ENCODE measurements around the gene RTKN. TPM values are rescaled to one million over a fixed set of nuclear protein-coding genes. Genes with fewer than 3 reads are reported as not detected.

Gene RTKN
- total and polyA plus RNA-seq, 2 of the 13 experiments (the other 11 are each of a cell fraction or from before 2014, with no cell fraction given): 159 to 166 TPM

DNA sequence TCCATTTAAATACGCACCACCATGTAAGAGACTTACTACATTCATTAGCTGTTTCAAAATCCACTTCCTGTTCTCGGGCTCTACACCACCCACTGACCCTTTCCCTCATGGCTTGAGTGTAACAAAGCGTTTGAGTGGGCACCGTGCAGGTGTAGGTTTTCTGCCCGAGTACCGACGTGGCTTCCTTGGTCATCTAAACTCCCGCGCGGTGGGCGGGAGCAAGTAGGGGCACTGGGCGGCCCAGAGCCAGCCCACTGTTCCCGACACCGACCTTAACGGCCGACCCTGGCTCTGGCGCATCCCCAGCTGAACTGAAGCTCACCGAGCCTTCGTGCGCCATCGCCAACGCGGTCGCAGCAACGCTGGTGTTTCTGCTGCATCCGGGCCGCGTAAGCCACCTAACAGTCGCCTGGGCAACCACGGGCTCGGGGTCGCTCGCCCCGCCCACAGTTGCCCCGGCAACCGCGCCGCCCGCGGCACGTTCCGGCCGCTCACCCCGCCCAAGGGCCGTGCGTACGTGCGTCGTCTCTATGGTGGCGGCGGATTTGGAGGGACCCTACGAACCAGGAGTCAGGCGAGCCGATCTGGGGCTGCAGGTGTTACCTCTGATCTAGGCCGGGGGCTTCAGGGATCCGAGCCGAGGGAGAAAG lies 20.4 kb downstream of the RTKN start, which contains the start of the genes C2orf81 and WDR54:
TSS of gene C2orf81 (minus strand) at position 399 of the 650 bp plus-strand sequence. CDS start at position 340, 59 bp downstream.
TSS of gene WDR54 (plus strand) at position 510 of the 650 bp plus-strand sequence. CDS start 424 bp downstream, outside the sequence.
- intact Hi-C loops (cut with micrococcal nuclease; ENCODE audit: unreplicated experiment): no loop called here
- Histone ChIP-seq H3K4me1 (ENCODE audit: insufficient read depth, low read length) (peaks cover 54% of the 10 kb centered on the region), H2AFZ (ENCODE audit: low read length) (no peak within 1 kb of the TSS), H4K20me1 (ENCODE audit: insufficient read depth, low read length) (peaks cover 15% of the 10 kb centered on the region; the same call in 1 of the 2 replicates), H3K27ac (ENCODE audit: extremely low read length, insufficient read depth, low read length) (no peak within 1 kb of the TSS), H3K36me3 (replicated peaks in 1 of 2; ENCODE audit: control insufficient read depth in 1 of 2, insufficient read depth in 2 of 2, low read length in 2 of 2) (peaks cover 4 to 15% of the 10 kb centered on the region in 2 experiments; a peak in 4 of 5 replicates), H3K79me2 (ENCODE audit: insufficient read depth, low read length) (no peaks in the 10 kb centered on the region), H3K4me3 (replicated peaks in 1 of 3; ENCODE audit: insufficient read depth in 1 of 3, low read depth in 2 of 3, low read length in 3 of 3) (peak within 1 kb of the TSS; percentile 50 to 75 (median 54)), H3K9me3 (ENCODE audit: low read length) (no peaks in the 10 kb centered on the region), H3K27me3 (ENCODE audit: control insufficient read depth in 1 of 2, insufficient read depth in 2 of 2, low read length in 2 of 2) (peaks cover 0 to 7% of the 10 kb centered on the region in 2 experiments; a peak in 2 of 5 replicates), H3K4me2 (ENCODE audit: low read depth, low read length) (peak within 1 kb of the TSS; percentile 99), H3K9ac (ENCODE audit: insufficient read depth, low read depth, low read length) (peak within 1 kb of the TSS; percentile 27; the same call in 1 of the 2 replicates)
- no peak for FAIRE-seq
- 4% methylated on average over 21 of the region's 57 CpGs for WGBS (ENCODE audit: low lambda C conversion rate)
- BruUV-seq (replicated peaks): no TSS peak
- in situ Hi-C loops (cut with HindIII; ENCODE audit: extremely low pct_ligation_motif_present, low pct_unique_long_range_greater_than_20kb): no loop called here
- peak; percentile 78 for ATAC-seq
- ChIA-PET POLR2A (interaction anchor here (0.8 to 2.4 kb wide), 5 partner anchors 8 to 61 kb away, joined by 3 to 16 read pairs (median 6); partner anchors contain the start of genes CCDC142, TTC31 and WBP1), CTCF (ENCODE audit: low intra/inter-chr PET ratio, low total read pairs) (interaction anchor here (0.9 kb wide), 1 partner anchor 19 kb away, joined by 3 read pairs; no protein-coding TSS in a partner anchor)
- peak; percentile 75 for DNase-seq (ENCODE audit: low spot score)
- TF ChIP-seq, protein P1, sequence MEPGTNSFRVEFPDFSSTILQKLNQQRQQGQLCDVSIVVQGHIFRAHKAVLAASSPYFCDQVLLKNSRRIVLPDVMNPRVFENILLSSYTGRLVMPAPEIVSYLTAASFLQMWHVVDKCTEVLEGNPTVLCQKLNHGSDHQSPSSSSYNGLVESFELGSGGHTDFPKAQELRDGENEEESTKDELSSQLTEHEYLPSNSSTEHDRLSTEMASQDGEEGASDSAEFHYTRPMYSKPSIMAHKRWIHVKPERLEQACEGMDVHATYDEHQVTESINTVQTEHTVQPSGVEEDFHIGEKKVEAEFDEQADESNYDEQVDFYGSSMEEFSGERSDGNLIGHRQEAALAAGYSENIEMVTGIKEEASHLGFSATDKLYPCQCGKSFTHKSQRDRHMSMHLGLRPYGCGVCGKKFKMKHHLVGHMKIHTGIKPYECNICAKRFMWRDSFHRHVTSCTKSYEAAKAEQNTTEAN (CRISPR knock-in tag; conservative IDR thresholded peaks at IDR 0.05): no peak
- peak; percentile 69; the same call in 1 of the 2 replicates for TF ChIP-seq HOXD1 (CRISPR knock-in tag; IDR thresholded peaks at IDR 0.05)
- peak; percentile 59; the same call in 1 of the 2 replicates for TF ChIP-seq ZNF772 (CRISPR knock-in tag; IDR thresholded peaks at IDR 0.05)
- TF ChIP-seq SETDB1 (CRISPR knock-in tag; IDR thresholded peaks at IDR 0.05; ENCODE audit: borderline replicate concordance): no peak
- peak; percentile 73 for TF ChIP-seq NRL (CRISPR knock-in tag; IDR thresholded peaks at IDR 0.05; ENCODE audit: borderline replicate concordance)
- no peak for TF ChIP-seq TRIM24 (CRISPR knock-in tag; IDR thresholded peaks at IDR 0.05)
- TF ChIP-seq, protein P2, sequence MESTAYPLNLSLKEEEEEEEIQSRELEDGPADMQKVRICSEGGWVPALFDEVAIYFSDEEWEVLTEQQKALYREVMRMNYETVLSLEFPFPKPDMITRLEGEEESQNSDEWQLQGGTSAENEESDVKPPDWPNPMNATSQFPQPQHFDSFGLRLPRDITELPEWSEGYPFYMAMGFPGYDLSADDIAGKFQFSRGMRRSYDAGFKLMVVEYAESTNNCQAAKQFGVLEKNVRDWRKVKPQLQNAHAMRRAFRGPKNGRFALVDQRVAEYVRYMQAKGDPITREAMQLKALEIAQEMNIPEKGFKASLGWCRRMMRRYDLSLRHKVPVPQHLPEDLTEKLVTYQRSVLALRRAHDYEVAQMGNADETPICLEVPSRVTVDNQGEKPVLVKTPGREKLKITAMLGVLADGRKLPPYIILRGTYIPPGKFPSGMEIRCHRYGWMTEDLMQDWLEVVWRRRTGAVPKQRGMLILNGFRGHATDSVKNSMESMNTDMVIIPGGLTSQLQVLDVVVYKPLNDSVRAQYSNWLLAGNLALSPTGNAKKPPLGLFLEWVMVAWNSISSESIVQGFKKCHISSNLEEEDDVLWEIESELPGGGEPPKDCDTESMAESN (CRISPR knock-in tag; conservative IDR thresholded peaks at IDR 0.05): no peak; the same call in 1 of the 2 replicates
- no peak for TF ChIP-seq SRF (IDR thresholded peaks at IDR 0.05; ENCODE audit: low read depth, low read length)
- no peak for TF ChIP-seq SMARCC2 (IDR thresholded peaks at IDR 0.05)
- TF ChIP-seq, protein P3, sequence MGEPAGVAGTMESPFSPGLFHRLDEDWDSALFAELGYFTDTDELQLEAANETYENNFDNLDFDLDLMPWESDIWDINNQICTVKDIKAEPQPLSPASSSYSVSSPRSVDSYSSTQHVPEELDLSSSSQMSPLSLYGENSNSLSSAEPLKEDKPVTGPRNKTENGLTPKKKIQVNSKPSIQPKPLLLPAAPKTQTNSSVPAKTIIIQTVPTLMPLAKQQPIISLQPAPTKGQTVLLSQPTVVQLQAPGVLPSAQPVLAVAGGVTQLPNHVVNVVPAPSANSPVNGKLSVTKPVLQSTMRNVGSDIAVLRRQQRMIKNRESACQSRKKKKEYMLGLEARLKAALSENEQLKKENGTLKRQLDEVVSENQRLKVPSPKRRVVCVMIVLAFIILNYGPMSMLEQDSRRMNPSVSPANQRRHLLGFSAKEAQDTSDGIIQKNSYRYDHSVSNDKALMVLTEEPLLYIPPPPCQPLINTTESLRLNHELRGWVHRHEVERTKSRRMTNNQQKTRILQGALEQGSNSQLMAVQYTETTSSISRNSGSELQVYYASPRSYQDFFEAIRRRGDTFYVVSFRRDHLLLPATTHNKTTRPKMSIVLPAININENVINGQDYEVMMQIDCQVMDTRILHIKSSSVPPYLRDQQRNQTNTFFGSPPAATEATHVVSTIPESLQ (CRISPR knock-in tag; conservative IDR thresholded peaks at IDR 0.05): no peak
- TF ChIP-seq HOXA9 (CRISPR knock-in tag; IDR thresholded peaks at IDR 0.05; ENCODE audit: borderline replicate concordance): peak; percentile 42
- 0 out of 2 replicates have a peak, but pooled peaks have one; percentile 31 for TF ChIP-seq TEAD2 (CRISPR knock-in tag; IDR thresholded peaks at IDR 0.05)
- peak; percentile 44; the same call in 1 of the 2 replicates for TF ChIP-seq ZNF484 (CRISPR knock-in tag; IDR thresholded peaks at IDR 0.05; ENCODE audit: borderline replicate concordance, low read depth)
- TF ChIP-seq ZNF577 (CRISPR knock-in tag; IDR thresholded peaks at IDR 0.05; ENCODE audit: borderline replicate concordance, low read depth): no peak
- TF ChIP-seq, protein P4, sequence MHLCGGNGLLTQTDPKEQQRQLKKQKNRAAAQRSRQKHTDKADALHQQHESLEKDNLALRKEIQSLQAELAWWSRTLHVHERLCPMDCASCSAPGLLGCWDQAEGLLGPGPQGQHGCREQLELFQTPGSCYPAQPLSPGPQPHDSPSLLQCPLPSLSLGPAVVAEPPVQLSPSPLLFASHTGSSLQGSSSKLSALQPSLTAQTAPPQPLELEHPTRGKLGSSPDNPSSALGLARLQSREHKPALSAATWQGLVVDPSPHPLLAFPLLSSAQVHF (CRISPR knock-in tag; IDR thresholded peaks at IDR 0.05): peak; percentile 49; the same call in 1 of the 2 replicates
- TF ChIP-seq ZNF562 (CRISPR knock-in tag; IDR thresholded peaks at IDR 0.05; ENCODE audit: borderline replicate concordance): 0 out of 2 replicates have a peak, but pooled peaks have one; percentile 28
- no peak for TF ChIP-seq NCOA5 (CRISPR knock-in tag; IDR thresholded peaks at IDR 0.05)
